SKM-1 treated with dmso at 0.1 percent for 144 hours (cell line): ENCODE data around the gene SPRED2.

ENCODE experiments used
- DNase-seq: peaks from one replicate; lab custom pipeline; 2025; ENCODE audit not compliant: unreplicated experiment; lab: John Stamatoyannopoulos, UW

Gene SPRED2

GRCh38 chr2:65442420-65443020, 10.1 kb upstream of the SPRED2 start:
- no peak for DNase-seq

- DNase-seq, result no peak
These were observed 5.9 kb upstream of the SPRED2 start for GRCh38 chr2:65438137-65438899.

- no peak for DNase-seq
These were observed 5.2 kb upstream of the SPRED2 start for GRCh38 chr2:65437392-65438135.

GRCh38 chr2:65436824-65437221, 4.4 kb upstream of the SPRED2 start:
- DNase-seq, result no peak

- peak; percentile 92 for DNase-seq
These were observed 3.9 kb upstream of the SPRED2 start for GRCh38 chr2:65436169-65436823.

- DNase-seq, result peak; percentile 38
These were observed 3.3 kb upstream of the SPRED2 start for GRCh38 chr2:65435625-65436168.

GRCh38 chr2:65434592-65435241, 2.3 kb upstream of the SPRED2 start:
- DNase-seq, result no peak

GRCh38 chr2:65431421-65432226, 775 bp downstream of the SPRED2 start:
- peak; percentile 36 for DNase-seq

GRCh38 chr2:65430603-65431420, 1.6 kb downstream of the SPRED2 start:
- DNase-seq, result peak; percentile 26

- DNase-seq, result peak; percentile 26
These were observed 2.4 kb downstream of the SPRED2 start for GRCh38 chr2:65429786-65430602.

GRCh38 chr2:65427532-65427931, 4.9 kb downstream of the SPRED2 start:
- DNase-seq, result no peak

- DNase-seq, result no peak
These were observed 7.1 kb downstream of the SPRED2 start for GRCh38 chr2:65425276-65425675.

- DNase-seq, result no peak
These were observed 8.0 kb downstream of the SPRED2 start for GRCh38 chr2:65424391-65424790.

GRCh38 chr2:65421432-65421748, 11.0 kb downstream of the SPRED2 start:
- DNase-seq, result no peak

GRCh38 chr2:65420712-65421431, 11.5 kb downstream of the SPRED2 start:
- DNase-seq, result peak; percentile 74

- DNase-seq, result no peak
These were observed 14.8 kb downstream of the SPRED2 start for GRCh38 chr2:65417509-65418085.

GRCh38 chr2:65416945-65417344, 15.5 kb downstream of the SPRED2 start:
- no peak for DNase-seq
